ENCODE results near the gene ZNF217. TPM values are rescaled to one million over a fixed set of nuclear protein-coding genes. Genes with fewer than 3 reads are reported as not detected.
"Not testable (repeated sequence)": the region's sequence is repeated elsewhere in the genome, so short reads cannot be mapped to it uniquely, and the experiment has no call there.

Gene ZNF217
- total RNA-seq (ENCODE audit: unreplicated experiment) = 64.7 TPM
- long read RNA-seq, partial matches to known transcripts = 4 of 4 reads
- long read RNA-seq, other reads (novel, unspliced or antisense) = 0 of 4 reads

GRCh38 chr20:53593466-53594007, at the start of gene ZNF217:
ZNF217 (minus strand) TSS chr20:53593839; CDS start chr20:53582826, 11,013 bp downstream.
- H3K27ac Mint-ChIP-seq (ENCODE audit: unreplicated experiment) = peak within 1 kb of the TSS; percentile 96
- not testable (repeated sequence) for H3K36me3 Mint-ChIP-seq (ENCODE audit: unreplicated experiment); H3K27me3 Mint-ChIP-seq (ENCODE audit: unreplicated experiment); H3K9me3 Mint-ChIP-seq (ENCODE audit: unreplicated experiment)
- peak; percentile 84 for DNase-seq
- H3K4me1 Mint-ChIP-seq (ENCODE audit: low read depth, unreplicated experiment) = peaks cover 28% of the 10 kb centered on the region
- peak within 1 kb of the TSS; percentile 87 for H3K4me3 Mint-ChIP-seq (ENCODE audit: unreplicated experiment)

DNA sequence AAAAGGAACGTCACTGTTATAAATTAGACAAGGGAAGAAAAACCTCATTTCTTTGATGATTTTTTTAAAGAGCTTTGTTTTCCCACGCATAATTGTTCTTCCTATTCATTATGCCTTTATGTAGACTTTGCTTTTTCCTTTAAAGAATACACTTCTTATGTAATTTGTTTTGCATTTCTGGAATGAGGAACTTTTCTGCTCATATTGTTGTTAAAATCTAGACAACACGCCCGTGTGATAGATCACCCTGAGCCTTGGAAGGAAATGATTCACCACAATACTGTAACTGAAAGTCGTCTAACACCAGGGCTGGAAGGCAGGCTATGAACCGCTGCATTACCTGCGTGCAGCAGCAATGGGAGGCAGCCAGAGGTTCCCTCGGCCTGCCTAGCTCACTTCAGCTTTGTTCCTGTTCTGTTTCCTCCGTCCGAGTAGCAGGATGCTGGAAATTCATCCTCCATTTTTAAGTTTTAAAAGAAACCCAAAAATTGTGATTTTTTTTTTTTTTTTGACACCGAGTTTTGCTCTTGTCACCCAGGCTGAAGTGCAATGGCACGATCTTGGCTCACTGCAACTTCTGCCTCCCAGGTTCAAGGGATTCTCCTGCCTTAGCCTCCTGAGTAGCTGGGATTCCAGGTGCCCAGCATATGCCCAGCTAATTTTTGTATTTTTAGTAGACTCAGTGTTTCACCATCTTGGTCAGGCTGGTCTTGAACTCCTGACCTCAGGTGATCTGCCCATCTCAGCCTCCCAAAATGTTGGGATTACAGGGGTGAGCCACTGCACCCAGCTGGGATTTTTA, 49.6 kb upstream of the ZNF217 start:
- no peak for DNase-seq
- no peak overlapping the region for H3K27ac Mint-ChIP-seq (ENCODE audit: unreplicated experiment)
- H3K9me3 Mint-ChIP-seq (ENCODE audit: unreplicated experiment) = peaks cover 1% of the 10 kb centered on the region
- H3K36me3 Mint-ChIP-seq (ENCODE audit: unreplicated experiment) = no peaks in the 10 kb centered on the region
- no peak for TF ChIP-seq CTCF (IDR thresholded peaks at IDR 0.05; ENCODE audit: partially characterized antibody, unreplicated experiment)
- peaks cover 11% of the 10 kb centered on the region for H3K4me1 Mint-ChIP-seq (ENCODE audit: low read depth, unreplicated experiment)
- H3K27me3 Mint-ChIP-seq (ENCODE audit: unreplicated experiment) = peaks cover 4% of the 10 kb centered on the region
- H3K4me3 Mint-ChIP-seq (ENCODE audit: unreplicated experiment) = no peak overlapping the region

DNA sequence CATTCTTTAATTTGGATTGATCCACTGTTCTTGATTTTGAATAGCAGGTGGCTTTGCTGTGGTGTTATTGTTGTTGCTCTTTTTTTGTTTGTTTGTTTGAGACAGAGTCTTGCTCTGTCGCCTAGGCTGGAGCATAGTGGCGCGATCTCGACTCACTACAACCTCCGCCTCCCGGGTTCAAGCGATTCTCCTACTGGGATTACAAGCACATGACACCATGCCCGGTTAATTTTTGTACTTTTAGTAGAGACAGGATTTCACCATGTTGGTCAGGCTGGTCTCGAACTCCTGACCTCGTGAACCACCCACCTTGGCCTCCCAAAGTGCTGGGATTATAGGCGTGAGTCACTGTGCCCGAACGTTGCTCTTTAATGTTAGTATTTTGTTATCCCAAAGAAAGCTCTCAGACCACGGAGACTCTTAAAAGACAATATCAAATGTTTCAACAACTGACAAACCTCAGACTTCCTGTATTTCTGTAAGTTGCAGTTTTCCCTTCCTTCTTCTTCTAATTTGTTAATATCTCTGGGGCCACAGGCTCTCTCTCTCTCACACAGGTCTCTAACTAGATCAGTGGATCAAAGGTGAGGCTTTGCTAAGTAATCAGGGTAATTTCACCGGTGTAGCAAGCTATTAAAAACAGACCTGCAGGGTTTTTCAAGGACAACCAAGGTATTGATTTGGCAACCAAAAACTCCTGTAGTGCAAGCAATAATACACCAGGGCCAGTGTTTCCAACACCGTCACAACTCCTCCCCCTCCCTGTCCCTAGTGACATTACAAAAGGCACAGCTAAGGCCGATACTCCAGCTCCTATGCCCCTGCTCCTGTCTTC, 48.8 kb upstream of the ZNF217 start:
- DNase-seq = peak; percentile 32
- Mint-ChIP-seq H3K27me3 (ENCODE audit: unreplicated experiment) (peaks cover 4% of the 10 kb centered on the region), H3K27ac (ENCODE audit: unreplicated experiment) (no peak overlapping the region), H3K36me3 (ENCODE audit: unreplicated experiment) (no peaks in the 10 kb centered on the region), H3K9me3 (ENCODE audit: unreplicated experiment) (peaks cover 1% of the 10 kb centered on the region), H3K4me1 (ENCODE audit: low read depth, unreplicated experiment) (peaks cover 11% of the 10 kb centered on the region), H3K4me3 (ENCODE audit: unreplicated experiment) (no peak overlapping the region)
- TF ChIP-seq CTCF (IDR thresholded peaks at IDR 0.05; ENCODE audit: partially characterized antibody, unreplicated experiment) = no peak

- H3K4me1 Mint-ChIP-seq (ENCODE audit: low read depth, unreplicated experiment) = peaks cover 11% of the 10 kb centered on the region
- H3K36me3 Mint-ChIP-seq (ENCODE audit: unreplicated experiment) = no peaks in the 10 kb centered on the region
- no peak for TF ChIP-seq CTCF (IDR thresholded peaks at IDR 0.05; ENCODE audit: partially characterized antibody, unreplicated experiment)
- no peak for DNase-seq
- no peak overlapping the region for H3K4me3 Mint-ChIP-seq (ENCODE audit: unreplicated experiment)
- peaks cover 3% of the 10 kb centered on the region for H3K9me3 Mint-ChIP-seq (ENCODE audit: unreplicated experiment)
- no peak overlapping the region for H3K27ac Mint-ChIP-seq (ENCODE audit: unreplicated experiment)
- peaks cover 4% of the 10 kb centered on the region for H3K27me3 Mint-ChIP-seq (ENCODE audit: unreplicated experiment)
Observed at GRCh38 chr20:53639647-53640440, 46.2 kb upstream of the ZNF217 start.

DNA sequence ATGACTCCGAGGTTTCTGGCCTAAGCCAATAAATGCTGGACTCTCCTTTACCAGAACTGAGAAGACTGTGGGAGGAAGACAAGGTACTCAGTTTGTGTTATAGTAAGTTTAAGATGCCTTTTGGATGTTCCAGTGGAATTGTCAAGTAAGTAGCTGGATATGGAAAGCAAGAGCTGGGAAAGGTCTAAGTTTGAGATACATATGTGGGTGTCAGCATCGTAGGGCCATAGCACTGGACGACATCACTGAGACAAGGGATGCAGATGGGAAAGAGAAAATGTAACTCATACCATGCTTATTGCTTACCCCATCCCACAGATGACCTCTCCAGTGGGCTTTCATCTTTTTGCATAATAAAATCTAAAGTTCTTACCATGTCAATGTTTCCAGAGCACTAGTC, 45.5 kb upstream of the ZNF217 start:
- Mint-ChIP-seq H3K4me3 (ENCODE audit: unreplicated experiment) (no peak overlapping the region), H3K4me1 (ENCODE audit: low read depth, unreplicated experiment) (peaks cover 11% of the 10 kb centered on the region), H3K9me3 (ENCODE audit: unreplicated experiment) (peaks cover 3% of the 10 kb centered on the region), H3K27ac (ENCODE audit: unreplicated experiment) (no peak overlapping the region), H3K27me3 (ENCODE audit: unreplicated experiment) (peaks cover 4% of the 10 kb centered on the region), H3K36me3 (ENCODE audit: unreplicated experiment) (no peaks in the 10 kb centered on the region)
- no peak for TF ChIP-seq CTCF (IDR thresholded peaks at IDR 0.05; ENCODE audit: partially characterized antibody, unreplicated experiment)
- DNase-seq = no peak

- not testable (repeated sequence) for H3K36me3 Mint-ChIP-seq (ENCODE audit: unreplicated experiment); DNase-seq; H3K4me1 Mint-ChIP-seq (ENCODE audit: low read depth, unreplicated experiment); H3K27ac Mint-ChIP-seq (ENCODE audit: unreplicated experiment); H3K27me3 Mint-ChIP-seq (ENCODE audit: unreplicated experiment); H3K4me3 Mint-ChIP-seq (ENCODE audit: unreplicated experiment); H3K9me3 Mint-ChIP-seq (ENCODE audit: unreplicated experiment)
Observed at GRCh38 chr20:53637310-53637709, 43.7 kb upstream of the ZNF217 start.

All from glutamatergic neuron (in vitro differentiated cells).